Measurements from ENCODE around the gene ECE2. TPM values are rescaled to one million over a fixed set of nuclear protein-coding genes. Genes with fewer than 3 reads are reported as not detected.

ECE2 gene
- total and polyA plus RNA-seq, 4 donors = 3.6 to 23.1 (median 15.5) TPM

DNA sequence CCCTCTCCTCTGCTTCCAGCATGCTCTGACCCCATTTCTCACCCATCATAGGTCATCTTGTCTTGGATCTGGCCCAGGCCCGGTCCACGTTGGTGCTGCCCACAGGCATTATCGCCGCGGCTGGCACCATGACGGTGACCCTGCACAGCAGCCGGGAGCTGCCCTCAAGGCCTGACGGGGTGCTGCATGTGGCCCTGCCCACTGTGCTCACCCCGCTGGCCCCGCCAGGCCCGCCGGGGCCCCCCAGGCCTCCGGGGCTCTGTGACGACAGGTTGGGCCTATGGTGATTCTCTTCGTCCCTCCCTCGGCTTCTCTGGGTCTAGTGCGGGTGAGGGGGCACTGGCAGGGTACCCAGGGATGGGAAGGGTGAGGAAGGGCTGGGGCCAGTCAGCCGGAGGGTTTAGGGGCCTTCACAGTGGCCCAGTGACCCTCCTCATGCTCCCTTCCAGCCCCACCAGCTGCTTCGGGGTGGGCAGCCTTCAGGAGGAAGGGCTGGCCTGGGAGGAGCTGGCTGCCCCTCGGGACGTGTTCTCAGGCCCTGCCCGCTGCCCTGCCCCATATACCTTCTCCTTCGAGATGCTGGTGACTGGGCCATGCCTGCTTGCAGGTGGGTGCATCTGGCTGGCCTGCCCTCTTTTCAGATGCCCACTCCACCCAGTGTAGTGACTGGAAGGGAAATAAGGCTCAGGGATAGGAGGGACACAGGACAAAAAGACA lies 42.5 kb upstream of the ECE2 start:
- peaks cover 31% of the 10 kb centered on the region for H3K4me1 ChIP-seq (ENCODE audit: control insufficient read depth, insufficient read depth, low read length)
- WGBS (ENCODE audit: insufficient coverage) = 86% methylated on average over 21 of the region's 23 CpGs
- H3K27ac ChIP-seq (ENCODE audit: low read depth, low read length) = no peak overlapping the region

DNA sequence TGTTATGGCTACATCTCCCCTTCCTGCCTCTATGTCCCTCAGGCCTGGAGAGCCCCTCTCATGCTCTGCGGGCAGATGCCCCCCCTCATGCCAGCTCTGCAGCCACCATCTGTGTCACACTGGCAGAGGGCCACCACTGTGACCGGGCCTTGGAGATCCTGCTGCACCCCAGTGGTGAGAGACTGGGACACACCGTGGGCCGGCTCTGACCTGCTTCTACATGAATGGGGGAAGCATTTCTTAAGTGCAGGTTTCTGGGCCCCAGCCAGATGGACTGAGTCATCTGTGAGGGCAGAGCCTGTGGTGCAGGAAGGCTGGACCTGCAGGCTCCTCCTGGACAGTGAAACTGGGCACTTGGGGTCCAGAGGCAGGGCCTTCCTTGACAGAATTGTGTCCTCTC lies 41.6 kb upstream of the ECE2 start:
- Histone ChIP-seq H3K9me3 (ENCODE audit: control insufficient read depth, insufficient read depth, low read length) (no peaks in the 10 kb centered on the region), H3K27me3 (ENCODE audit: control insufficient read depth, insufficient read depth, low read length) (peaks cover 24% of the 10 kb centered on the region), H3K4me3 (ENCODE audit: low read depth, low read length) (no peak overlapping the region), H3K27ac (ENCODE audit: low read depth, low read length) (no peak overlapping the region), H3K4me1 (ENCODE audit: control insufficient read depth, insufficient read depth, low read length) (peaks cover 28% of the 10 kb centered on the region), H3K36me3 (ENCODE audit: control insufficient read depth, insufficient read depth, low read length) (peaks cover 17% of the 10 kb centered on the region)
- DNase-seq (ENCODE audit: low read depth in 4 of 6, low spot score in 6 of 6) = no peak
- WGBS (ENCODE audit: insufficient coverage) = 33% methylated on average over 4 of the region's 4 CpGs

More for the DNA sequence above, 42.5 kb upstream of the ECE2 start:
- H3K9me3 ChIP-seq (ENCODE audit: control insufficient read depth, insufficient read depth, low read length) = no peaks in the 10 kb centered on the region
- peaks cover 24% of the 10 kb centered on the region for H3K27me3 ChIP-seq (ENCODE audit: control insufficient read depth, insufficient read depth, low read length)
- DNase-seq (ENCODE audit: low read depth in 4 of 6, low spot score in 6 of 6) = no peak
- no peak overlapping the region for H3K4me3 ChIP-seq (ENCODE audit: low read depth, low read length)
- peaks cover 12% of the 10 kb centered on the region for H3K36me3 ChIP-seq (ENCODE audit: control insufficient read depth, insufficient read depth, low read length)

DNA sequence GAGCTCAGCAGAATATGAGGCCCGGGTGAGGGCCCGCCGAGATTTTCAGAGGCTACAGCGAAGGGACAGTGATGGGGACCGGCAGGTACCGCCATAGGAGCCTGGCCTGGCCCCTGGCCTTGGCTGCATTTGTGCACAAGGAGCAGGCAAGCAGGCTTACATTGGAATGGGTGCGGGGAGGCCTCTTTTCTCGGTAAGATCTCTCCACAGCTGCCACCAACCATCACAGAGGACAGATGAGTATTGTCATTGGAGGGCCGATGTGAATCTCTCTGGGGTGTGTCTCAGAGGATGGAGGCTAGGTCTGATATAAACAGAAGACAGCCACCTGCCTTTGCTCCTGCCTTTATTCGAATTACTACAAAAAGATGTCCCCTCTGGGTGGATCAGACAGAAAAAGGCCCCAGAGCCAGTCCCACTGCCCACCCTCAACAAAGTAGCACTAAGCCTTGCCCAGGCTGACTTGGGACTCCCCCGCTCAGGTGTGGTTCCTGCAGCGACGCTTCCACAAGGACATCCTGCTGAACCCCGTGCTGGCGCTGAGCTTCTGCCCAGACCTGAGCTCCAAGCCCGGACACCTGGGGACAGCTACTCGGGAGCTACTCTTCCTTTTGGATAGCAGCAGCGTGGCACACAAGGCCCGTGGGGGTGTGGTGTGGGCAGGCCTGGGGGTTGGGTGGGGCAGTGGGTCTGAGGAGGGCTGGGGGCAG lies 41.0 kb upstream of the ECE2 start:
- H3K4me3 ChIP-seq (ENCODE audit: low read depth, low read length) = no peak overlapping the region
- no peaks in the 10 kb centered on the region for H3K9me3 ChIP-seq (ENCODE audit: control insufficient read depth, insufficient read depth, low read length)
- DNase-seq (ENCODE audit: low read depth in 4 of 6, low spot score in 6 of 6) = no peak
- 85% methylated on average over 13 of the region's 19 CpGs for WGBS (ENCODE audit: insufficient coverage)
- peaks cover 19% of the 10 kb centered on the region for H3K27me3 ChIP-seq (ENCODE audit: control insufficient read depth, insufficient read depth, low read length)
- H3K4me1 ChIP-seq (ENCODE audit: control insufficient read depth, insufficient read depth, low read length) = peaks cover 24% of the 10 kb centered on the region
- no peak overlapping the region for H3K27ac ChIP-seq (ENCODE audit: low read depth, low read length)
- peaks cover 23% of the 10 kb centered on the region for H3K36me3 ChIP-seq (ENCODE audit: control insufficient read depth, insufficient read depth, low read length)

DNA sequence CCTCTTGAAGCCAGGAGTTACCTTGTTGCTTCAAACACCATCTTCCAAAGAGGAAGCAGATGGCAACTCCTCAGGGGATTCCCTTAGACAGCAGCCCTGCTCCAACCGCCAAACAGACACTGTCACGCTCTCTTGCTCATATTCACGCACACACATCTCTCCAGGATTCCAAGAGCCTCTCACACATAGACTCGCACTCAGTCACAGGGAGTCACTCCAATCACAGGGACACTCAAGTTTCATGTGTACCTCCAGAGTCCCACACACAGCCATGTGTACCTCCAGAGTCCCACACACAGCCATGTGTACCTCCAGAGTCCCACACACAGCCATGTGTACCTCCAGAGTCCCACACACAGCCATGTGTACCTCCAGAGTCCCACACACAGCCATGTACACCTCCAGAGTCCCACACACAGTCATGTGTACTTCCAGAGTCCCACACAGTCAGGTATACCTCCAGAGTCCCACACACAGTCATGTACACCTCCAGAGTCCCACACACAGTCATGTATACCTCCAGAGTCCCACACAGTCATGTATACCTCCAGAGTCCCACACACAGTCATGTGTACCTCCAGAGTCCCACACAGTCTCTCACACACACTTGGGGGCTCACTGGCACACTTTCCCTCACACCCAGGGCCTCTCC lies 40.3 kb upstream of the ECE2 start:
- H3K4me1 ChIP-seq (ENCODE audit: control insufficient read depth, insufficient read depth, low read length) = peaks cover 20% of the 10 kb centered on the region
- DNase-seq (ENCODE audit: low read depth in 4 of 6, low spot score in 6 of 6) = peak in 1 of 6 donors; percentile 56
- peaks cover 24% of the 10 kb centered on the region for H3K36me3 ChIP-seq (ENCODE audit: control insufficient read depth, insufficient read depth, low read length)
- H3K27me3 ChIP-seq (ENCODE audit: control insufficient read depth, insufficient read depth, low read length) = peaks cover 14% of the 10 kb centered on the region
- H3K27ac ChIP-seq (ENCODE audit: low read depth, low read length) = no peak overlapping the region
- 58% methylated on average over 4 of the region's 4 CpGs for WGBS (ENCODE audit: insufficient coverage)
- no peaks in the 10 kb centered on the region for H3K9me3 ChIP-seq (ENCODE audit: control insufficient read depth, insufficient read depth, low read length)
- H3K4me3 ChIP-seq (ENCODE audit: low read depth, low read length) = no peak overlapping the region

DNA sequence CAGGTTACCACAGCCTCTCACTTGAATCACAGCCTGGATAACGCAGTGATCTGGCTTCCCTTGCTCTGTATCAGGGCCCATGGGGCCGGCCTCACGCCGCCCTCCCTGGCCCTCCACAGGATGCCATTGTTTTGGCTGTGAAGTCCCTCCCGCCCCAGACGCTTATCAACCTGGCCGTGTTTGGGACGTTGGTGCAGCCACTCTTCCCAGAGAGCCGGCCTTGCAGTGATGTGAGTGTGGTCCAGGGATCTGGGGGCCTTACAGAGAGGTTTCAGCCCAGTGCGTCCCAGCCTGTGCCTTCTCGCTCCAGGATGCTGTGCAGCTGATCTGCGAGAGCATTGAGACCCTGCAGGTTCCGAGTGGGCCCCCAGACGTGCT lies 39.8 kb upstream of the ECE2 start:
- Histone ChIP-seq H3K27me3 (ENCODE audit: control insufficient read depth, insufficient read depth, low read length) (peaks cover 11% of the 10 kb centered on the region), H3K4me1 (ENCODE audit: control insufficient read depth, insufficient read depth, low read length) (peaks cover 17% of the 10 kb centered on the region)

DNA sequence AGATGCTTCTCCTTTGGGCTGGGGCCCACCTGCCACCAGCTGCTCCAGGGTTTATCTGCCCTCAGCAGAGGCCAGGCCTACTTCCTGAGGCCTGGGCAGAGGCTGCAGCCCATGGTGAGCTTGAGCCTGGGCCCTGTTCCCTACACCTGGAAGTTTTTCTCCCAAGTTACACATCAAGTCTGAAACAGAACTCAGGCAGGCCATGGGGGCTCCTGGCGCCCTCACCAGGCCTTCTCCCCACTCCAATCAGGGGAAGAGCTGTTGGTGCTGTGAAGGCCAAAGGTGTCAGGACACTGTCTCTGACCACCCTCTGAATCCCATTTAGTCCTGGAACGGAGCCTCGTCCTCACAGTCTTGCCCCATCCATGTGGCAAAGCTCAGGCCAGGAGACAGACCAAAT lies 39.2 kb upstream of the ECE2 start:
- Histone ChIP-seq H3K27ac (ENCODE audit: low read depth, low read length) (no peak overlapping the region), H3K9me3 (ENCODE audit: control insufficient read depth, insufficient read depth, low read length) (no peaks in the 10 kb centered on the region), H3K36me3 (ENCODE audit: control insufficient read depth, insufficient read depth, low read length) (peaks cover 32% of the 10 kb centered on the region), H3K4me1 (ENCODE audit: control insufficient read depth, insufficient read depth, low read length) (peaks cover 11% of the 10 kb centered on the region), H3K27me3 (ENCODE audit: control insufficient read depth, insufficient read depth, low read length) (peaks cover 5% of the 10 kb centered on the region), H3K4me3 (ENCODE audit: low read depth, low read length) (no peak overlapping the region)
- no peak for DNase-seq (ENCODE audit: low read depth in 4 of 6, low spot score in 6 of 6)
- 94% methylated on average over 2 of the region's 3 CpGs for WGBS (ENCODE audit: insufficient coverage)

More for the DNA sequence above, 39.8 kb upstream of the ECE2 start:
- peaks cover 26% of the 10 kb centered on the region for H3K36me3 ChIP-seq (ENCODE audit: control insufficient read depth, insufficient read depth, low read length)
- H3K27ac ChIP-seq (ENCODE audit: low read depth, low read length) = no peak overlapping the region
- H3K4me3 ChIP-seq (ENCODE audit: low read depth, low read length) = no peak overlapping the region
- WGBS (ENCODE audit: insufficient coverage) = 45% methylated on average over 14 of the region's 14 CpGs
- no peaks in the 10 kb centered on the region for H3K9me3 ChIP-seq (ENCODE audit: control insufficient read depth, insufficient read depth, low read length)
- no peak for DNase-seq (ENCODE audit: low read depth in 4 of 6, low spot score in 6 of 6)

DNA sequence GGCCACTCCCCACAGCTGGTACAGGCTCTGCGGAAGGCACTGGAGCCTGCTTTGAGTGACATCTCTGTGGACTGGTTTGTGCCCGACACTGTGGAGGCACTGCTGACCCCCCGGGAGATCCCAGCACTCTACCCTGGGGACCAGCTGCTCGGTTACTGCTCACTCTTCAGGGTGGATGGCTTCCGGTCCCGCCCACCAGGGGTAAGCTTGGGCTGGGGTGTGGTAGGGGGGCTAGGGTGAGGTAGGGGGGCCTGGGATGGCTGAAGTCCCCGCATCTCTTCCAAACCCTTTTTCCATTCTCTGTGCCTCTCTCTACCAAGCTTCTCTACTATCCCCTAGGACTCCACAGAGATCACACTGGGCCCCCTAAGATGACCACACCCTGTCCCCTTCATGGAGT lies 38.6 kb upstream of the ECE2 start:
- no peak for DNase-seq (ENCODE audit: low read depth in 4 of 6, low spot score in 6 of 6)
- no peak overlapping the region for H3K27ac ChIP-seq (ENCODE audit: low read depth, low read length)
- no peak overlapping the region for H3K4me3 ChIP-seq (ENCODE audit: low read depth, low read length)
- no peaks in the 10 kb centered on the region for H3K9me3 ChIP-seq (ENCODE audit: control insufficient read depth, insufficient read depth, low read length)
- H3K36me3 ChIP-seq (ENCODE audit: control insufficient read depth, insufficient read depth, low read length) = peaks cover 37% of the 10 kb centered on the region
- peaks cover 9% of the 10 kb centered on the region for H3K4me1 ChIP-seq (ENCODE audit: control insufficient read depth, insufficient read depth, low read length)
- H3K27me3 ChIP-seq (ENCODE audit: control insufficient read depth, insufficient read depth, low read length) = no peaks in the 10 kb centered on the region
- WGBS (ENCODE audit: insufficient coverage) = 69% methylated on average over 5 of the region's 7 CpGs

DNA sequence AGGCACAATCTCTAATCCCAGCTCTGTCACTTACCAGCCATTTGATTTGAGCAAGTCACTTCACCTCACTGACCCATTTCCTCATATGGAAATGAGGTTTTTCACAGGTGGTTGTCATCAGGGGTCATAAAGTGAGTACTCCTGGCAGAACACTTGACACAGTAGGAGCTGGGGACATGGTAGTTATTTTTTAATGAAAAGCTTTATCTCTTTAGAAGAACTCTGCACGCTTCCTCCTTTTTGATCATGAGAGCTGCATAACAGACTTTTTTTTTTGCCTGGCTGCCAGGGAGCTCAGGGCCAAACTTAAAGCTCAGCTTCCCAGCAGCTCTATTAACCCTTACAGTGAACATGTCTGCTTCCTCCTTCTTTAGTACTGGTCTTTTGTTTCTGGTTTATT lies 38.0 kb upstream of the ECE2 start:
- peaks cover 43% of the 10 kb centered on the region for H3K36me3 ChIP-seq (ENCODE audit: control insufficient read depth, insufficient read depth, low read length)
- no peaks in the 10 kb centered on the region for H3K9me3 ChIP-seq (ENCODE audit: control insufficient read depth, insufficient read depth, low read length)
- no peaks in the 10 kb centered on the region for H3K27me3 ChIP-seq (ENCODE audit: control insufficient read depth, insufficient read depth, low read length)
- peaks cover 9% of the 10 kb centered on the region for H3K4me1 ChIP-seq (ENCODE audit: control insufficient read depth, insufficient read depth, low read length)
- H3K27ac ChIP-seq (ENCODE audit: low read depth, low read length) = no peak overlapping the region
- no peak for DNase-seq (ENCODE audit: low read depth in 4 of 6, low spot score in 6 of 6)
- 0% methylated on average over 1 of the region's 1 CpG for WGBS (ENCODE audit: insufficient coverage)
- H3K4me3 ChIP-seq (ENCODE audit: low read depth, low read length) = no peak overlapping the region

DNA sequence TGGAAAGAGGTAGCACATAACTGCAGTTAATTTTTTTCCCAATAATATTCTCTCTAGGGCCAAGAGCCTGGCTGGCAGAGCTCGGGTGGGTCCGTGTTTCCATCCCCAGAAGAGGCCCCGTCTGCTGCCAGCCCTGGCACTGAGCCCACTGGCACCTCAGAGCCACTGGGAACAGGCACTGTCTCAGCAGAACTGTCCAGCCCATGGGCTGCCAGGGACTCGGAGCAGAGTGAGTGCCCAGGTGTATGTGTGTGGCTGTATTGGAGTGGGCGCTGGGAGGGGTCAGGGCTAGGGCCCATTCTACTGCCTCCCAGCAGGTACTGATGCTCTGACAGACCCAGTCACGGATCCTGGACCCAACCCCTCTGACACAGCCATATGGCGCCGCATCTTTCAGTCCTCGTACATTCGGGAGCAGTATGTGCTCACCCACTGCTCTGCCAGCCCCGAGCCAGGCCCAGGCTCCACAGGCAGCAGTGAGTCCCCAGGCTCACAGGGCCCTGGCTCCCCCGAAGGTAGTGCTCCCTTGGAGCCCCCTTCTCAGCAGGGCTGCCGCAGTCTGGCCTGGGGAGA lies 37.5 kb upstream of the ECE2 start:
- no peaks in the 10 kb centered on the region for H3K9me3 ChIP-seq (ENCODE audit: control insufficient read depth, insufficient read depth, low read length)
- peaks cover 42% of the 10 kb centered on the region for H3K36me3 ChIP-seq (ENCODE audit: control insufficient read depth, insufficient read depth, low read length)
- no peak overlapping the region for H3K27ac ChIP-seq (ENCODE audit: low read depth, low read length)
- peaks cover 9% of the 10 kb centered on the region for H3K4me1 ChIP-seq (ENCODE audit: control insufficient read depth, insufficient read depth, low read length)
- WGBS (ENCODE audit: insufficient coverage) = 53% methylated on average over 13 of the region's 13 CpGs
- DNase-seq (ENCODE audit: low read depth in 4 of 6, low spot score in 6 of 6) = no peak
- no peaks in the 10 kb centered on the region for H3K27me3 ChIP-seq (ENCODE audit: control insufficient read depth, insufficient read depth, low read length)
- H3K4me3 ChIP-seq (ENCODE audit: low read depth, low read length) = no peak overlapping the region
